Measurements from ENCODE around the gene ZNF385C.

ZNF385C gene

GRCh38 chr17:42130310-42130936 lies 32.1 kb upstream of the ZNF385C start:
- no peak overlapping the region for H3K27ac ChIP-seq
- TF ChIP-seq CTCF (conservative IDR thresholded peaks at IDR 0.05) (no peak), ZFX (IDR thresholded peaks at IDR 0.05) (no peak)

DNA sequence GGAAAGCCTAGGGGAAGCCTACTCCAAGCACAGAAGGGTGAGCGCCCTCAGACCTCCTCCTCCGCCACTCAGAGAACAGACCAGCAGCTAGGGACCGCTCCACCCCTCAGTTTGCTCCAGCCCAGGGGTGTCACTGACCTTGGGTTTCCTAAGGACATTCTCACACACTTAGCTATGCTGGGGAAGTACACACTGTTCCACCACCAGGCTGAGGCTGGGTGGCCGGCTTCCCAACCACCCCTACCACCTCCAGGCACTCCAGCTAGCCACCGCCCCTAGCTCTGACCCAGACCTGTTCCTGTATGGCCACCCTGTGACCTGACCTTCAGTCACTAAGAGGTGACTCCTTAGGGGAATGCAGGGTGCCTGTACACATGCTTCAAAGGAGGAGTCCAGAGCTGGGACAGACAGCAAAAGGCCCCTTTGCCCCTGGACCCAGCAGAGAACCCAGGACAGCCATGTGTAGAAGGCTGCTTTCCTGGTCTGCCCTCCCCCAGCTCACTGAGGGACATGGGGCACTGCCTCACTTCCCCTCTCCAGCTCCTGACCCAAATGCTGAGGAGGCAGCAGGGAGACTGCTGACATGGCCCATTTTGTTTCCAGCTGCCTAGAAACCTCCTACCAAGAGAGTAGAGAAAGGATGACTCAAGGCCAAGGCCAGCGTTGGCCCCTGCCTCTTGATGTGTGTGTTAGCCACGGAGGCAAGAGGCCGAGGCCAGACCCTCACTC lies 31.0 kb upstream of the ZNF385C start:
- TF ChIP-seq ZFX (IDR thresholded peaks at IDR 0.05) (no peak), CTCF (conservative IDR thresholded peaks at IDR 0.05) (no peak)
- H3K27ac ChIP-seq: no peak overlapping the region

DNA sequence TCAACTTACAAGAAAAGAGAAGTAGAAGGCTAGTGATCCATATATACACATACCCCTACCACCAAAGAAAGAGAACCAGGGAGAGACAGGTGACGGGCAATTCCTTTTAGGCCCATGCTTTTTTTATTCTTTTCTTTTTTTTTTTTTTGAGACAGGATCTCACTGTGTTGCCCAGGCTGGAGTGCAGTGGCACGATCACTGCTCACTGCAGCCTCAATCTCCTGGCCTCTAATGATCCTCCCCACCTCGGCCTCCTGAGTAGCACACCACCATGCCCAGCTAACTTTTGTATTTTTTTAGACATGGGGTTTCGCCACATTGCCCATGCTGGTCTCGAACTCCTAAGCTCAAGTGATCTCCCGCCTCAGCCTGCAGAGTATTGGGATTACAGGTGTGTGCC lies 29.1 kb upstream of the ZNF385C start:
- TF ChIP-seq ZFX (IDR thresholded peaks at IDR 0.05): no peak
- TF ChIP-seq CTCF (conservative IDR thresholded peaks at IDR 0.05): no peak
- no peak overlapping the region for H3K27ac ChIP-seq

DNA sequence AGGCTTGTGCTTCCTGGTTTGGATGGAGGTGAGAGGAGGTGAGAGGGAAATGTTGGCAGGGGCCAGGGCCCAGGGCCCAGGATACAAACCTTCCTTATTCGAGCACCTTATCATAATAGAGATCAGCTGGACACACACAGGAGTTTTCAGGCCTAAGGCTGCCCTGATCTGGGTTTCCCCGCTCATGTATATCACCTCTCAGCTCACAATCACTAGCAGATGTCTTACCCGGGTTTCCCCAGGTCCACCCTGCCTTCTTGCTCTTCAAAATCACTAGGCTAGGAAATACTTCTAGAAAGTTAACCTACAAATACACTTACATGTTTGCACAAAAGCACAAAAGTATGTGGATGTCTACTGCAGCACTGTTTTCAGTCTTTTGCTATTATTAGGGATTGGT lies 28.6 kb upstream of the ZNF385C start:
- H3K27ac ChIP-seq: no peak overlapping the region
- TF ChIP-seq ZFX (IDR thresholded peaks at IDR 0.05) (no peak), CTCF (conservative IDR thresholded peaks at IDR 0.05) (no peak)

GRCh38 chr17:42125565-42125964 lies 27.3 kb upstream of the ZNF385C start:
- TF ChIP-seq CTCF (conservative IDR thresholded peaks at IDR 0.05) (no peak), ZFX (IDR thresholded peaks at IDR 0.05) (no peak)
- H3K27ac ChIP-seq: no peak overlapping the region

DNA sequence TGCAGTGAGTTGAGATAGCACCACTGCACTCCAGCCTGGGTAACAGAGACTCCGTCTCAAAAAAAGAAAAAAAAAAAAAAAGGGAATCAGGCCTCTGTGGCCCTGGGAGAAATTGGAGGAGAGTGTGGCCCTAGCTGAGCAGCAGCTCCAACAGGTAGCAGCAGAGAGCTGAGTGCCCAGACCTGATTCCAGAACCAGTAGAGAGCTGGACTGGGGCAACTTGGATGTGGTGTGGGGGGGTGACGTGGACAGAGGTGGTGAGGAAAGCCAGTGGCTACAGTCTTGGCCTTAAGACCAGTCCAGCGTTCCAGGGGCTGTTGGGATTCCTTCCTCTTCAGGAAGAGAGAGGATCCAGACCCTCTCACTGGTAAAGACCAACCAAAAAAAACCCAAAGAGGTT lies 26.0 kb upstream of the ZNF385C start:
- TF ChIP-seq CTCF (conservative IDR thresholded peaks at IDR 0.05) (no peak), ZFX (IDR thresholded peaks at IDR 0.05) (no peak)
- no peak overlapping the region for H3K27ac ChIP-seq
